SK-N-MC (cell line): ENCODE results near the gene COLGALT1.

Experiments
- EZH2 ChIP-seq: fragments of 200-600 bp; sonication (generic); IDR thresholded peaks from one replicate; pipeline ENCODE4 v1.6.1; 2017; ENCODE audit warnings: antibody characterized with exemption
- FOXP2 ChIP-seq: optimal IDR thresholded peaks from 2 replicates; pipeline ENCODE3; 2011; ENCODE audit warnings: mild to moderate bottlenecking, moderate library complexity; ENCODE audit not compliant: insufficient read depth; ENCODE audit errors: extremely low read length, control extremely low read depth
- POLR2AphosphoS5 ChIP-seq: IDR thresholded peaks from 2 replicates; pipeline ENCODE4 v1.6.1; 2012; ENCODE audit warnings: mild to moderate bottlenecking, low read depth, low read length, borderline replicate concordance

DNA sequence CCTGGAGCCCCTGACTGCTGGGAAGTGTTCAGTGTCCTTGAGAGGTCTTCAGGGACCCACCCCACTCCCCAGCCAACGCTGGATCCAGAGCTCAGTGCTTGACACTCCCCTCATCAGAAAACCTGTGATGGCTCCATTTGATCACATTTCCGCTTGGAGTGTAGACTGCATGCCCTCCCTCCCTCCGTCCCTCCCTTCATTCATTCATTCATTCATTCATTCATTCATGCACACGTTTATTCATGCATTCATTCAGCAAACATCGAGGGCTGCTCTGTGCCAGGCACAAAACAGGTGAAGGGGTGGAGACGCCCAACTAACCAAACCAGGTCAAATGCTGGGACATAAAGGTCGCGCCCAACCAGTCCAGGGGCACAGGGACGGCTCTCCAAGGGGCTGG lies 30.3 kb upstream of the COLGALT1 start:
- no peak for TF ChIP-seq EZH2
- TF ChIP-seq POLR2AphosphoS5, result no peak
- TF ChIP-seq FOXP2, result no peak
